ENCODE data around the gene AFM.

AFM gene

GRCh38 chr4:73436674-73437557 lies 44.6 kb upstream of the AFM start:
- in situ Hi-C loops (cut with HindIII; ENCODE audit: low sequenced_read_pairs): no loop called here
- no peak overlapping the region for H3K4me3 ChIP-seq (ENCODE audit: low read depth, low read length)
- TF ChIP-seq CTCF (IDR thresholded peaks at IDR 0.05; ENCODE audit: low read depth, low read length, missing control alignments): no peak
- no peak for DNase-seq (ENCODE audit: low read depth)

GRCh38 chr4:73437558-73437956 lies 44.0 kb upstream of the AFM start:
- no peak for DNase-seq (ENCODE audit: low read depth)
- H3K4me3 ChIP-seq (ENCODE audit: low read depth, low read length): no peak overlapping the region
- in situ Hi-C loops (cut with HindIII; ENCODE audit: low sequenced_read_pairs): no loop called here
- TF ChIP-seq CTCF (IDR thresholded peaks at IDR 0.05; ENCODE audit: low read depth, low read length, missing control alignments): no peak

DNA sequence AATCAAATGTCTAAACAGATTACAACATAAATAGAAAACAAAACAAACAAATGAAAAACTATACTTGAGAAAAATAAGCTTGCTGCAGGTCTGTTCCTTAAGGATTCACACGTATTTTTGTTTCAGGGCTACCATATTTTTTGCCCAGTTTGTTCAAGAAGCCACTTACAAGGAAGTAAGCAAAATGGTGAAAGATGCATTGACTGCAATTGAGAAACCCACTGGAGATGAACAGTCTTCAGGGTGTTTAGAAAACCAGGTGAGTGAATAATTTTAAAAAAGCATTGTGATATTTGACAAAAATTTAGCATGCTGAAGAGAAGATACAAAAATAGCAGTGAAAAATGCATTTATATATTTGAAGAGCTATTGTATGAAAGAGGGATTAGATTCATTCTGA lies 43.5 kb upstream of the AFM start:
- no peak for TF ChIP-seq CTCF (IDR thresholded peaks at IDR 0.05; ENCODE audit: low read depth, low read length, missing control alignments)
- DNase-seq (ENCODE audit: low read depth): no peak
- in situ Hi-C loops (cut with HindIII; ENCODE audit: low sequenced_read_pairs): no loop called here

DNA sequence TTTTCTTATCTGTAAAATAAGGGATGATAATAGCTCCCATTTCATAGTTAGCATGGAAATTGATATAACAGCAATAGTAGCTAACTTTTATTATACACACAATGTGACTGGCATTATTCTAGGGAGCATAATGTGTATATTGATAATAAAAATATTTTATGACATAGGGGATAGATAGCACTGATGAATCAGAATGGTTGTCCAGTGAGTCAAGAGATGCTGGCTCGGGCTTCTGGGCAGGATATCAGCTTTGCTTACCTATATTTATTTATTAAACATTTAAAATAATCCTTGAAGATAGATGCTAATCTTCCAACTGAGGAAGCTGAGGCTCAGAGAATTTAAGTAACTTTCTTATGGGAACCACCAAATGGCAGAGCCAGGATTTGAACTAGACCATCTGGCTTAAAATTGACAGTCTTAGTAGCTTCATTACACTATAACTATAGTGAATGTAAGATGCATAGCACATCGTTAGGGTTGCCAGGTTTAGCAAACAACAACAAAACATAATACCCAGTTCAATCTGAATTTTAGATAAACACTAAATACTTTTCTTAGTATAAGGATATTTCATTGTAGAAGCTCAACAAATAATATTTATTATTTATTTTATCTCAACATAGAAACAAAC lies 42.8 kb upstream of the AFM start:
- no peak for DNase-seq (ENCODE audit: low read depth)
- no peak overlapping the region for H3K4me3 ChIP-seq (ENCODE audit: low read depth, low read length)
- in situ Hi-C loops (cut with HindIII; ENCODE audit: low sequenced_read_pairs): no loop called here
- no peak for TF ChIP-seq CTCF (IDR thresholded peaks at IDR 0.05; ENCODE audit: low read depth, low read length, missing control alignments)

More for the DNA sequence above, 43.5 kb upstream of the AFM start:
- H3K4me3 ChIP-seq (ENCODE audit: low read depth, low read length): no peak overlapping the region

- DNase-seq (ENCODE audit: low read depth): no peak
- no peak overlapping the region for H3K4me3 ChIP-seq (ENCODE audit: low read depth, low read length)
- in situ Hi-C loops (cut with HindIII; ENCODE audit: low sequenced_read_pairs): no loop called here
- TF ChIP-seq CTCF (IDR thresholded peaks at IDR 0.05; ENCODE audit: low read depth, low read length, missing control alignments): no peak
Observed at GRCh38 chr4:73439445-73439844, 42.1 kb upstream of the AFM start.

- no peak for TF ChIP-seq CTCF (IDR thresholded peaks at IDR 0.05; ENCODE audit: low read depth, low read length, missing control alignments)
- H3K4me3 ChIP-seq (ENCODE audit: low read depth, low read length): no peak overlapping the region
- in situ Hi-C loops (cut with HindIII; ENCODE audit: low sequenced_read_pairs): no loop called here
- no peak for DNase-seq (ENCODE audit: low read depth)
Observed at GRCh38 chr4:73439991-73440390, 41.6 kb upstream of the AFM start.
